Liver (tissue), 9 donors: ENCODE results near the gene ZCCHC9. TPM values are rescaled to one million over a fixed set of nuclear protein-coding genes. Genes with fewer than 3 reads are reported as not detected.
A peak's percentile ranks its signal among the peaks of the same experiment; 100 is the strongest.

Source experiments
- DNase-seq: peaks from one replicate; pipeline ENCODE4 v3.0.0-alpha.2; 2017; ENCODE audit warnings: low spot score
- H3K27ac ChIP-seq, 2 donors: one replicate each; pipeline ENCODE4 v1.7.0; 2013; ENCODE audit warnings: inconsistent platforms in 2 of 2, low read length in 2 of 2, control low read depth in 1 of 2, low read depth in 1 of 2, mild to moderate bottlenecking in 1 of 2
- H3K27me3 ChIP-seq, 4 donors: one replicate each; pipeline versions ENCODE4 v1.6.1 to v1.7.0; 2013; ENCODE audit warnings: low read length in 3 of 4, inconsistent platforms in 1 of 4, mild to moderate bottlenecking in 1 of 4, moderate library complexity in 1 of 4; ENCODE audit not compliant: control insufficient read depth in 4 of 4, insufficient read depth in 4 of 4
- H3K36me3 ChIP-seq, 4 donors: one replicate each; pipeline versions ENCODE4 v1.6.1 to v1.7.0; 2013; ENCODE audit warnings: low read length in 3 of 4, mild to moderate bottlenecking in 3 of 4, low read depth in 1 of 4, moderate library complexity in 1 of 4; ENCODE audit not compliant: control insufficient read depth in 4 of 4, insufficient read depth in 3 of 4
- H3K4me1 ChIP-seq, 4 donors: one replicate each; pipeline versions ENCODE4 v1.6.1 to v1.7.0; 2013; ENCODE audit warnings: low read length in 3 of 4, mild to moderate bottlenecking in 3 of 4, moderate library complexity in 1 of 4; ENCODE audit not compliant: control insufficient read depth in 4 of 4, insufficient read depth in 4 of 4
- H3K4me3 ChIP-seq, 3 donors: one replicate each; pipeline versions ENCODE4 v1.6.1 to v1.7.0; 2013; ENCODE audit warnings: low read length in 3 of 3, control low read depth in 1 of 3, low read depth in 1 of 3, mild to moderate bottlenecking in 1 of 3
- H3K9ac ChIP-seq, 2 donors: one replicate each; pipeline ENCODE4 v1.7.0; 2013; ENCODE audit warnings: low read length in 2 of 2, mild to moderate bottlenecking in 2 of 2, moderate library complexity in 2 of 2, control low read depth in 1 of 2, low read depth in 1 of 2
- H3K9me3 ChIP-seq, 4 donors: one replicate each; pipeline versions ENCODE4 v1.6.1 to v1.7.0; 2013; ENCODE audit warnings: low read length in 3 of 4; ENCODE audit not compliant: control insufficient read depth in 4 of 4
- EGR1 ChIP-seq, 2 donors: IDR thresholded peaks; 2 replicates each; pipeline ENCODE4 v1.6.1; 2016 to 2018; ENCODE audit warnings: antibody characterized with exemption in 2 of 2, low read depth in 2 of 2
- FOXA1 ChIP-seq: IDR thresholded peaks from 2 replicates; pipeline ENCODE4 v1.6.1; 2016; ENCODE audit warnings: antibody characterized with exemption
- FOXA2 ChIP-seq: IDR thresholded peaks from 2 replicates; pipeline ENCODE4 v1.6.1; 2016; ENCODE audit warnings: antibody characterized with exemption
- GABPA ChIP-seq, 2 donors: IDR thresholded peaks in 1 of 2; conservative IDR thresholded peaks in 1 of 2; 2 replicates each; pipeline ENCODE4 v1.6.1; 2016; ENCODE audit warnings: antibody characterized with exemption in 2 of 2, mild to moderate bottlenecking in 1 of 2, moderate library complexity in 1 of 2
- HNF4A ChIP-seq, 2 donors: conservative IDR thresholded peaks; 2 replicates each; pipeline ENCODE4 v1.6.1; 2016; ENCODE audit warnings: antibody characterized with exemption in 2 of 2, mild to moderate bottlenecking in 2 of 2
- HNF4G ChIP-seq: IDR thresholded peaks from 2 replicates; pipeline ENCODE4 v1.6.1; 2016; ENCODE audit warnings: antibody characterized with exemption
- JUND ChIP-seq, 2 donors: IDR thresholded peaks; 2 replicates each; pipeline ENCODE4 v1.6.1; 2016; ENCODE audit warnings: antibody characterized with exemption in 2 of 2
- NR2F2 ChIP-seq: IDR thresholded peaks from 2 replicates; pipeline ENCODE4 v1.6.1; 2016; ENCODE audit warnings: antibody characterized with exemption
- RAD21 ChIP-seq, 2 donors: IDR thresholded peaks; 2 replicates each; pipeline ENCODE4 v1.6.1; 2016; ENCODE audit warnings: antibody characterized with exemption in 2 of 2, mild to moderate bottlenecking in 2 of 2
- RXRA ChIP-seq, 2 donors: IDR thresholded peaks; 2 replicates each; pipeline ENCODE4 v1.6.1; 2017 to 2018; ENCODE audit warnings: antibody characterized with exemption in 2 of 2, mild to moderate bottlenecking in 1 of 2
- SP1 ChIP-seq: IDR thresholded peaks from 2 replicates; pipeline ENCODE4 v1.6.1; 2018; ENCODE audit warnings: antibody characterized with exemption, mild to moderate bottlenecking
- TAF1 ChIP-seq: conservative IDR thresholded peaks from 2 replicates; pipeline ENCODE4 v1.6.1; 2016; ENCODE audit warnings: antibody characterized with exemption, mild to moderate bottlenecking
- YY1 ChIP-seq: IDR thresholded peaks from 2 replicates; pipeline ENCODE4 v1.6.1; 2016; ENCODE audit warnings: antibody characterized with exemption, mild to moderate bottlenecking
- WGBS: extraction: QIAGEN DNeasy Blood & Tissue Kit; methylation state at CpG from one replicate; pipeline ENCODE4 v1.1.7; 2013; 5-methylcytosine and 5-hydroxymethylcytosine counted together
- polyA plus RNA-seq, 2 donors: library from polyadenylated mRNA; stranded (reverse) in 1 of 2; unstranded in 1 of 2; fragments of 200-250 nt in 1 of 2; fragments of >200 nt in 1 of 2; fragmentation: Nextera tagmentation in 1 of 2; extraction: Ambion mirVana in 1 of 2; gene quantifications; one replicate each; pipeline versions ENCODE4 v1.2.1 to v1.2.3, GENCODE V29; 2013 to 2015
- total RNA-seq, 2 donors: library from RNA; depleted of rRNA; stranded (reverse); fragments of >200 nt; gene quantifications; one replicate each; pipeline ENCODE4 v1.2.3, GENCODE V29; 2014
- TF ChIP-seq, protein P1 (sequence below): IDR thresholded peaks from 2 replicates; pipeline ENCODE4 v1.6.1; 2016; ENCODE audit warnings: antibody characterized with exemption
- TF ChIP-seq, protein P2 (sequence below): fragments of 150-350 bp; IDR thresholded peaks from 2 replicates; pipeline ENCODE4 v1.5.1; 2017; ENCODE audit warnings: improper control_type of control experiment, low read depth, low read length; ENCODE audit not compliant: missing input control
- TF ChIP-seq, protein P3 (sequence below): IDR thresholded peaks from 2 replicates; pipeline ENCODE4 v1.6.1; 2016; ENCODE audit warnings: antibody characterized with exemption
- TF ChIP-seq, protein P4 (sequence below): IDR thresholded peaks from 2 replicates; pipeline ENCODE4 v1.6.1; 2016; ENCODE audit warnings: antibody characterized with exemption, mild to moderate bottlenecking
- TF ChIP-seq, protein P5 (sequence below): IDR thresholded peaks from 2 replicates; pipeline ENCODE4 v1.6.1; 2016; ENCODE audit warnings: antibody characterized with exemption
- donor health status: healthy.
- donor health status: healthy.
- donor health status: healthy.
- donor health status: healthy.
- donor health status: healthy.

Gene ZCCHC9
- total and polyA plus RNA-seq, 4 donors: 13.5 to 19.9 (median 19.0) TPM

DNA sequence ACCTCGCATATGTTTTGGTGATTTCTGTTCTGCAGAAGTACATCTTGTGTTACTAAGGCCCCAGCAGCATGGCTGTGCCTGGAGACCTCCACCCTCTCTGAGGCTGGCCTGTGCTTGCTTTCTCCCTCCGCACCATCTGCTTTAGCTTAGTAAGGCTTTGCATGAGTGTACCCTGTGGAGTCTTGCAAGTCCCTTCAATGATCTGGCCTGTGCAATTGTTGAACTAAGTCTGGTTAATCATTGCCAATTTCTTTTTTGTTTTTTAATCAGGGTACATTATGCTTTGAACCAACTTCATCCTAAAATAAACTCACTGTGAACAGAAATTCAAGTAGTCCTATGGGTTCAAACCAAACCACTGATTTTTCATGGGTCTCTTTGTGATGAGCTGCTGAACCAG lies 60.2 kb downstream of the ZCCHC9 start:
- H3K4me1 ChIP-seq: peaks cover 21 to 53% (median 42%) of the 10 kb centered on the region in 4 donors
- no peaks in the 10 kb centered on the region for H3K27me3 ChIP-seq
- H3K4me3 ChIP-seq: no peak overlapping the region
- DNase-seq: no peak
- 56% methylated on average over 2 of the region's 2 CpGs for WGBS
- H3K36me3 ChIP-seq: peaks cover 0 to 6% (median 0%) of the 10 kb centered on the region in 4 donors
- H3K27ac ChIP-seq: peak overlapping the region; percentile 51 to 58
- H3K9me3 ChIP-seq: no peaks in the 10 kb centered on the region
- TF ChIP-seq HNF4G (no peak), NR2F2 (no peak), HNF4A (conservative IDR thresholded peaks at IDR 0.05) (peak; percentile 54 to 70), RAD21 (IDR thresholded peaks at IDR 0.05) (peak in 1 of 2 donors; percentile 20), TAF1 (peak; percentile 29), SP1 (peak; percentile 37), FOXA2 (no peak), FOXA1 (no peak), JUND (IDR thresholded peaks at IDR 0.05) (peak in 1 of 2 donors; percentile 34), GABPA (IDR thresholded peaks at IDR 0.05 in 1 of 2, conservative IDR thresholded peaks at IDR 0.05 in 1 of 2) (no peak), YY1 (peak; percentile 43), RXRA (IDR thresholded peaks at IDR 0.05) (peak; percentile 50 to 77), EGR1 (IDR thresholded peaks at IDR 0.05; ENCODE audit: low read depth in 2 of 2) (no peak)
- TF ChIP-seq, protein P1, sequence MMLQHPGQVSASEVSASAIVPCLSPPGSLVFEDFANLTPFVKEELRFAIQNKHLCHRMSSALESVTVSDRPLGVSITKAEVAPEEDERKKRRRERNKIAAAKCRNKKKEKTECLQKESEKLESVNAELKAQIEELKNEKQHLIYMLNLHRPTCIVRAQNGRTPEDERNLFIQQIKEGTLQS: no peak
- TF ChIP-seq, protein P2, sequence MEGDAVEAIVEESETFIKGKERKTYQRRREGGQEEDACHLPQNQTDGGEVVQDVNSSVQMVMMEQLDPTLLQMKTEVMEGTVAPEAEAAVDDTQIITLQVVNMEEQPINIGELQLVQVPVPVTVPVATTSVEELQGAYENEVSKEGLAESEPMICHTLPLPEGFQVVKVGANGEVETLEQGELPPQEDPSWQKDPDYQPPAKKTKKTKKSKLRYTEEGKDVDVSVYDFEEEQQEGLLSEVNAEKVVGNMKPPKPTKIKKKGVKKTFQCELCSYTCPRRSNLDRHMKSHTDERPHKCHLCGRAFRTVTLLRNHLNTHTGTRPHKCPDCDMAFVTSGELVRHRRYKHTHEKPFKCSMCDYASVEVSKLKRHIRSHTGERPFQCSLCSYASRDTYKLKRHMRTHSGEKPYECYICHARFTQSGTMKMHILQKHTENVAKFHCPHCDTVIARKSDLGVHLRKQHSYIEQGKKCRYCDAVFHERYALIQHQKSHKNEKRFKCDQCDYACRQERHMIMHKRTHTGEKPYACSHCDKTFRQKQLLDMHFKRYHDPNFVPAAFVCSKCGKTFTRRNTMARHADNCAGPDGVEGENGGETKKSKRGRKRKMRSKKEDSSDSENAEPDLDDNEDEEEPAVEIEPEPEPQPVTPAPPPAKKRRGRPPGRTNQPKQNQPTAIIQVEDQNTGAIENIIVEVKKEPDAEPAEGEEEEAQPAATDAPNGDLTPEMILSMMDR: no peak
- TF ChIP-seq, protein P3, sequence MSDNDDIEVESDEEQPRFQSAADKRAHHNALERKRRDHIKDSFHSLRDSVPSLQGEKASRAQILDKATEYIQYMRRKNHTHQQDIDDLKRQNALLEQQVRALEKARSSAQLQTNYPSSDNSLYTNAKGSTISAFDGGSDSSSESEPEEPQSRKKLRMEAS: no peak
- TF ChIP-seq, protein P4, sequence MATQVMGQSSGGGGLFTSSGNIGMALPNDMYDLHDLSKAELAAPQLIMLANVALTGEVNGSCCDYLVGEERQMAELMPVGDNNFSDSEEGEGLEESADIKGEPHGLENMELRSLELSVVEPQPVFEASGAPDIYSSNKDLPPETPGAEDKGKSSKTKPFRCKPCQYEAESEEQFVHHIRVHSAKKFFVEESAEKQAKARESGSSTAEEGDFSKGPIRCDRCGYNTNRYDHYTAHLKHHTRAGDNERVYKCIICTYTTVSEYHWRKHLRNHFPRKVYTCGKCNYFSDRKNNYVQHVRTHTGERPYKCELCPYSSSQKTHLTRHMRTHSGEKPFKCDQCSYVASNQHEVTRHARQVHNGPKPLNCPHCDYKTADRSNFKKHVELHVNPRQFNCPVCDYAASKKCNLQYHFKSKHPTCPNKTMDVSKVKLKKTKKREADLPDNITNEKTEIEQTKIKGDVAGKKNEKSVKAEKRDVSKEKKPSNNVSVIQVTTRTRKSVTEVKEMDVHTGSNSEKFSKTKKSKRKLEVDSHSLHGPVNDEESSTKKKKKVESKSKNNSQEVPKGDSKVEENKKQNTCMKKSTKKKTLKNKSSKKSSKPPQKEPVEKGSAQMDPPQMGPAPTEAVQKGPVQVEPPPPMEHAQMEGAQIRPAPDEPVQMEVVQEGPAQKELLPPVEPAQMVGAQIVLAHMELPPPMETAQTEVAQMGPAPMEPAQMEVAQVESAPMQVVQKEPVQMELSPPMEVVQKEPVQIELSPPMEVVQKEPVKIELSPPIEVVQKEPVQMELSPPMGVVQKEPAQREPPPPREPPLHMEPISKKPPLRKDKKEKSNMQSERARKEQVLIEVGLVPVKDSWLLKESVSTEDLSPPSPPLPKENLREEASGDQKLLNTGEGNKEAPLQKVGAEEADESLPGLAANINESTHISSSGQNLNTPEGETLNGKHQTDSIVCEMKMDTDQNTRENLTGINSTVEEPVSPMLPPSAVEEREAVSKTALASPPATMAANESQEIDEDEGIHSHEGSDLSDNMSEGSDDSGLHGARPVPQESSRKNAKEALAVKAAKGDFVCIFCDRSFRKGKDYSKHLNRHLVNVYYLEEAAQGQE: peak; percentile 48
- TF ChIP-seq, protein P5, sequence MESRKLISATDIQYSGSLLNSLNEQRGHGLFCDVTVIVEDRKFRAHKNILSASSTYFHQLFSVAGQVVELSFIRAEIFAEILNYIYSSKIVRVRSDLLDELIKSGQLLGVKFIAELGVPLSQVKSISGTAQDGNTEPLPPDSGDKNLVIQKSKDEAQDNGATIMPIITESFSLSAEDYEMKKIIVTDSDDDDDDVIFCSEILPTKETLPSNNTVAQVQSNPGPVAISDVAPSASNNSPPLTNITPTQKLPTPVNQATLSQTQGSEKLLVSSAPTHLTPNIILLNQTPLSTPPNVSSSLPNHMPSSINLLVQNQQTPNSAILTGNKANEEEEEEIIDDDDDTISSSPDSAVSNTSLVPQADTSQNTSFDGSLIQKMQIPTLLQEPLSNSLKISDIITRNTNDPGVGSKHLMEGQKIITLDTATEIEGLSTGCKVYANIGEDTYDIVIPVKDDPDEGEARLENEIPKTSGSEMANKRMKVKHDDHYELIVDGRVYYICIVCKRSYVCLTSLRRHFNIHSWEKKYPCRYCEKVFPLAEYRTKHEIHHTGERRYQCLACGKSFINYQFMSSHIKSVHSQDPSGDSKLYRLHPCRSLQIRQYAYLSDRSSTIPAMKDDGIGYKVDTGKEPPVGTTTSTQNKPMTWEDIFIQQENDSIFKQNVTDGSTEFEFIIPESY: peak; percentile 57
- no peak overlapping the region for H3K9ac ChIP-seq

Other genes with a start within 250 kb of the ZCCHC9 start
- 1 to 10 TPM in 1 of 2 donors, under 1 TPM in 1; 0.59 to 2.6 TPM for gene CKMT2, start 68.3 kb upstream of the ZCCHC9 start, total RNA-seq
- 1 to 10 TPM in 1 of 2 donors, under 1 TPM in 1; 0.20 to 1.1 TPM for gene CKMT2, start 68.3 kb upstream of the ZCCHC9 start, polyA plus RNA-seq
- gene ACOT12, start 92.5 kb downstream of the ZCCHC9 start, total RNA-seq: 10 to 100 TPM; 16.9 to 76.4 TPM
- gene ACOT12, start 92.5 kb downstream of the ZCCHC9 start, polyA plus RNA-seq: 10 to 100 TPM; 26.8 to 50.7 TPM